ENCODE results near the gene LNPK. TPM values are rescaled to one million over a fixed set of nuclear protein-coding genes. Genes with fewer than 3 reads are reported as not detected.
"Not testable (repeated sequence)": the region's sequence is repeated elsewhere in the genome, so short reads cannot be mapped to it uniquely, and the experiment has no call there.

LNPK gene
- total and polyA plus RNA-seq, 9 donors = 5.4 to 40.3 (median 21.4) TPM

- no peaks in the 10 kb centered on the region for H3K27me3 ChIP-seq
- intact Hi-C loops (cut with DNase I) = no loop called here
- DNase-seq = no peak
- H3K4me3 ChIP-seq = no peak overlapping the region
- no peaks in the 10 kb centered on the region for H3K4me1 ChIP-seq (ENCODE audit: insufficient read depth)
- WGBS, 3 donors = 55 to 68% (median 60%) methylated on average over 3 of the region's 3 CpGs
- no peaks in the 10 kb centered on the region for H3K36me3 ChIP-seq
- no peak for TF ChIP-seq EP300 (IDR thresholded peaks at IDR 0.05)
- no peak for TF ChIP-seq CTCF (IDR thresholded peaks at IDR 0.05)
- no peak for TF ChIP-seq POLR2A (IDR thresholded peaks at IDR 0.05)
- H3K27ac ChIP-seq = no peak overlapping the region
- no peaks in the 10 kb centered on the region for H3K9me3 ChIP-seq
Measured at GRCh38 chr2:175918935-175919334, 83.1 kb downstream of the LNPK start.

- WGBS, 3 donors = 91 to 97% (median 95%) methylated on average over 3 of the region's 3 CpGs
- Histone ChIP-seq H3K36me3 (no peaks in the 10 kb centered on the region), H3K4me1 (ENCODE audit: insufficient read depth) (no peaks in the 10 kb centered on the region), H3K9me3 (no peaks in the 10 kb centered on the region), H3K27ac (no peak overlapping the region), H3K27me3 (no peaks in the 10 kb centered on the region), H3K4me3 (no peak overlapping the region)
- TF ChIP-seq POLR2A (IDR thresholded peaks at IDR 0.05) (no peak), CTCF (IDR thresholded peaks at IDR 0.05) (no peak), EP300 (IDR thresholded peaks at IDR 0.05) (no peak)
- DNase-seq = no peak
- intact Hi-C loops (cut with DNase I) = no loop called here
Measured at GRCh38 chr2:175914846-175915245, 87.2 kb downstream of the LNPK start.

GRCh38 chr2:175913849-175914743 lies 88.0 kb downstream of the LNPK start:
- H3K9me3 ChIP-seq; intact Hi-C loops (cut with DNase I): not testable (repeated sequence)
- WGBS, 3 donors = 79 to 91% (median 91%) methylated on average over 9 to 12 of the region's 12 CpGs

GRCh38 chr2:175913267-175913666 lies 88.8 kb downstream of the LNPK start:
- intact Hi-C loops (cut with DNase I); H3K27ac ChIP-seq; H3K27me3 ChIP-seq; DNase-seq; H3K9me3 ChIP-seq; H3K36me3 ChIP-seq; H3K4me1 ChIP-seq (ENCODE audit: insufficient read depth); H3K4me3 ChIP-seq: not testable (repeated sequence)
- 83 to 88% (median 85%) methylated on average over 2 of the region's 2 CpGs for WGBS, 3 donors

More at GRCh38 chr2:175913849-175914743, 88.0 kb downstream of the LNPK start:
- not testable (repeated sequence) for H3K27ac ChIP-seq; H3K36me3 ChIP-seq; H3K27me3 ChIP-seq; H3K4me3 ChIP-seq; H3K4me1 ChIP-seq (ENCODE audit: insufficient read depth); DNase-seq

- WGBS, 3 donors = 73 to 84% (median 74%) methylated on average over 4 of the region's 4 CpGs
- Histone ChIP-seq H3K9me3 (no peaks in the 10 kb centered on the region), H3K27me3 (no peaks in the 10 kb centered on the region), H3K4me1 (ENCODE audit: insufficient read depth) (no peaks in the 10 kb centered on the region), H3K4me3 (no peak overlapping the region), H3K27ac (no peak overlapping the region), H3K36me3 (no peaks in the 10 kb centered on the region)
- no peak for TF ChIP-seq CTCF (IDR thresholded peaks at IDR 0.05)
- no peak for TF ChIP-seq POLR2A (IDR thresholded peaks at IDR 0.05)
- no peak for TF ChIP-seq EP300 (IDR thresholded peaks at IDR 0.05)
- no peak for DNase-seq
- intact Hi-C loops (cut with DNase I) = no loop called here
Measured at GRCh38 chr2:175904035-175904434, 98.0 kb downstream of the LNPK start.

Measured in ovary (tissue), 9 donors.